ENCODE results near the gene AMELX.
A peak's percentile ranks its signal among the peaks of the same experiment; 100 is the strongest.

The AMELX gene

GRCh38 chrX:11293113-11293512, at the start of gene AMELX:
Gene AMELX, plus strand, starts transcription at chrX:11293413. Its CDS starts 1,376 bp downstream, at chrX:11294789.
- FAIRE-seq = no peak
- DNase-seq (ENCODE audit: extremely low spot score, insufficient read length, low read depth) = no peak

- DNase-seq (ENCODE audit: extremely low spot score, insufficient read length, low read depth) (no peak), FAIRE-seq (no peak)
These were observed 48.6 kb upstream of the AMELX start for GRCh38 chrX:11244636-11245035.

GRCh38 chrX:11254417-11255109, 38.6 kb upstream of the AMELX start:
- FAIRE-seq (no peak), DNase-seq (ENCODE audit: extremely low spot score, insufficient read length, low read depth) (no peak)

- FAIRE-seq = no peak
- DNase-seq (ENCODE audit: extremely low spot score, insufficient read length, low read depth) = no peak
These were observed 35.9 kb upstream of the AMELX start for GRCh38 chrX:11257290-11257689.

- FAIRE-seq (no peak), DNase-seq (ENCODE audit: extremely low spot score, insufficient read length, low read depth) (no peak)
These were observed 35.5 kb upstream of the AMELX start for GRCh38 chrX:11257711-11258110.

- FAIRE-seq (peak; percentile 45), DNase-seq (ENCODE audit: extremely low spot score, insufficient read length, low read depth) (no peak)
These were observed 33.8 kb upstream of the AMELX start for GRCh38 chrX:11259437-11259836.

- DNase-seq (ENCODE audit: extremely low spot score, insufficient read length, low read depth) (no peak), FAIRE-seq (no peak)
These were observed 32.0 kb upstream of the AMELX start for GRCh38 chrX:11261260-11261659.

- DNase-seq (ENCODE audit: extremely low spot score, insufficient read length, low read depth) (no peak), FAIRE-seq (peak; percentile 47)
These were observed 28.3 kb upstream of the AMELX start for GRCh38 chrX:11264925-11265324.

GRCh38 chrX:11265352-11265751, 27.9 kb upstream of the AMELX start:
- FAIRE-seq (no peak), DNase-seq (ENCODE audit: extremely low spot score, insufficient read length, low read depth) (no peak)

GRCh38 chrX:11266573-11267003, 26.6 kb upstream of the AMELX start:
- no peak for DNase-seq (ENCODE audit: extremely low spot score, insufficient read length, low read depth)

GRCh38 chrX:11267425-11267824, 25.8 kb upstream of the AMELX start:
- FAIRE-seq (peak; percentile 35), DNase-seq (ENCODE audit: extremely low spot score, insufficient read length, low read depth) (no peak)

More at GRCh38 chrX:11266573-11267003, 26.6 kb upstream of the AMELX start:
- FAIRE-seq = no peak

GRCh38 chrX:11269006-11269405, 24.2 kb upstream of the AMELX start:
- DNase-seq (ENCODE audit: extremely low spot score, insufficient read length, low read depth) (no peak), FAIRE-seq (no peak)

- DNase-seq (ENCODE audit: extremely low spot score, insufficient read length, low read depth) = no peak
- FAIRE-seq = no peak
These were observed 23.2 kb upstream of the AMELX start for GRCh38 chrX:11269996-11270395.

GRCh38 chrX:11272290-11272689, 20.9 kb upstream of the AMELX start:
- FAIRE-seq = no peak

GRCh38 chrX:11272863-11273262, 20.4 kb upstream of the AMELX start:
- no peak for DNase-seq (ENCODE audit: extremely low spot score, insufficient read length, low read depth)
- no peak for FAIRE-seq

More at GRCh38 chrX:11272290-11272689, 20.9 kb upstream of the AMELX start:
- DNase-seq (ENCODE audit: extremely low spot score, insufficient read length, low read depth) = no peak

GRCh38 chrX:11273544-11273943, 19.7 kb upstream of the AMELX start:
- FAIRE-seq = no peak
- DNase-seq (ENCODE audit: extremely low spot score, insufficient read length, low read depth) = no peak

GRCh38 chrX:11282043-11282442, 11.2 kb upstream of the AMELX start:
- FAIRE-seq = peak; percentile 60
- no peak for DNase-seq (ENCODE audit: extremely low spot score, insufficient read length, low read depth)

- no peak for DNase-seq (ENCODE audit: extremely low spot score, insufficient read length, low read depth)
- FAIRE-seq = no peak
These were observed 7.6 kb upstream of the AMELX start for GRCh38 chrX:11285651-11286050.

GRCh38 chrX:11287505-11287904, 5.7 kb upstream of the AMELX start:
- DNase-seq (ENCODE audit: extremely low spot score, insufficient read length, low read depth) (no peak), FAIRE-seq (no peak)

- DNase-seq (ENCODE audit: extremely low spot score, insufficient read length, low read depth) (no peak), FAIRE-seq (peak; percentile 9)
These were observed 2.7 kb upstream of the AMELX start for GRCh38 chrX:11290416-11291102.

- DNase-seq (ENCODE audit: extremely low spot score, insufficient read length, low read depth) (no peak), FAIRE-seq (no peak)
These were observed 2.8 kb downstream of the AMELX start for GRCh38 chrX:11296051-11296450.

GRCh38 chrX:11298600-11298999, 5.4 kb downstream of the AMELX start:
- FAIRE-seq (no peak), DNase-seq (ENCODE audit: extremely low spot score, insufficient read length, low read depth) (no peak)
